ENCODE results near the gene C15orf61.

DNA sequence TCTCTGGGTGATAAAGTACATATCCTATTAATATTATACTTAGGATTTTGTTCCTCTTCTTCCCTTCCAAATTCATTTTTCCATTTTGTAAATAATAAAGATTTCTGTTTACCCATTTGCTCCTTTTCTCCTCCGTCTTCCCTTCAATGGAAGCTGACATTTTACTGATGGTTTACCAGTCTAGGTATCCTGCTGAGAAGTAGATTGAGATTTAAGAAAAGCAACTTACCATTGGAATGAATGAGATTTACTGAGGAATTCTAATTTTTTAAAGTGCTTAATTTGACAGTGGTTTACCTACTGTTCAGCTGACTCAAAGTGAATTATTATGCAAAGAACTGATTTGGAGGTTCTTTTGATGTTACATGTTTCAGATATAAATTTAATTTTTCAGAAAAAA, 2.4 kb downstream of the C15orf61 start:
- TF ChIP-seq, protein P1, sequence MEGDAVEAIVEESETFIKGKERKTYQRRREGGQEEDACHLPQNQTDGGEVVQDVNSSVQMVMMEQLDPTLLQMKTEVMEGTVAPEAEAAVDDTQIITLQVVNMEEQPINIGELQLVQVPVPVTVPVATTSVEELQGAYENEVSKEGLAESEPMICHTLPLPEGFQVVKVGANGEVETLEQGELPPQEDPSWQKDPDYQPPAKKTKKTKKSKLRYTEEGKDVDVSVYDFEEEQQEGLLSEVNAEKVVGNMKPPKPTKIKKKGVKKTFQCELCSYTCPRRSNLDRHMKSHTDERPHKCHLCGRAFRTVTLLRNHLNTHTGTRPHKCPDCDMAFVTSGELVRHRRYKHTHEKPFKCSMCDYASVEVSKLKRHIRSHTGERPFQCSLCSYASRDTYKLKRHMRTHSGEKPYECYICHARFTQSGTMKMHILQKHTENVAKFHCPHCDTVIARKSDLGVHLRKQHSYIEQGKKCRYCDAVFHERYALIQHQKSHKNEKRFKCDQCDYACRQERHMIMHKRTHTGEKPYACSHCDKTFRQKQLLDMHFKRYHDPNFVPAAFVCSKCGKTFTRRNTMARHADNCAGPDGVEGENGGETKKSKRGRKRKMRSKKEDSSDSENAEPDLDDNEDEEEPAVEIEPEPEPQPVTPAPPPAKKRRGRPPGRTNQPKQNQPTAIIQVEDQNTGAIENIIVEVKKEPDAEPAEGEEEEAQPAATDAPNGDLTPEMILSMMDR (IDR thresholded peaks at IDR 0.05), result no peak
- no peak for TF ChIP-seq EZH2 (IDR thresholded peaks at IDR 0.05; ENCODE audit: borderline replicate concordance, insufficient read depth, low read depth, low read length, poor library complexity, severe bottlenecking)

Measured in B cell (primary cell).